NT2/D1 (cell line): ENCODE data around the gene ZNF804B.
A peak's percentile ranks its signal among the peaks of the same experiment; 100 is the strongest.

Experiments
- DNase-seq: peaks from one replicate; pipeline ENCODE4 v3.0.0-alpha.2; 2011; ENCODE audit warnings: low read depth, low spot score
- H3K27me3 ChIP-seq: 2 replicates; pipeline ENCODE4 v1.6.0; 2011; ENCODE audit warnings: mild to moderate bottlenecking; ENCODE audit not compliant: insufficient read length, insufficient read depth
- H3K36me3 ChIP-seq: 2 replicates; pipeline ENCODE4 v1.6.1; 2011; ENCODE audit warnings: mild to moderate bottlenecking, low read length, mixed read lengths; ENCODE audit not compliant: insufficient read depth, insufficient read length
- H3K4me1 ChIP-seq: 2 replicates; pipeline ENCODE4 v1.5.1; 2011; ENCODE audit not compliant: insufficient read depth, insufficient read length
- H3K4me3 ChIP-seq: 2 replicates; pipeline ENCODE4 v1.5.1; 2011; ENCODE audit warnings: low read depth; ENCODE audit not compliant: insufficient read length
- H3K9ac ChIP-seq: 2 replicates; pipeline ENCODE4 v1.6.0; 2011; ENCODE audit warnings: low read depth; ENCODE audit not compliant: insufficient read length
- H3K9me3 ChIP-seq: 2 replicates; pipeline ENCODE4 v1.5.1; 2011; ENCODE audit warnings: mild to moderate bottlenecking, low read length; ENCODE audit not compliant: insufficient read depth
- SUZ12 ChIP-seq: IDR thresholded peaks from 2 replicates; pipeline ENCODE4 v1.6.1; 2011; ENCODE audit not compliant: insufficient read length, insufficient read depth; ENCODE audit errors: extremely low read depth
- YY1 ChIP-seq: IDR thresholded peaks from 2 replicates; pipeline ENCODE4 v1.6.1; 2011; ENCODE audit not compliant: insufficient read length, insufficient read depth
- ZNF274 ChIP-seq: IDR thresholded peaks from 2 replicates; pipeline ENCODE4 v1.6.1; 2011; ENCODE audit warnings: mild to moderate bottlenecking, low read depth, low read length

The ZNF804B gene

DNA sequence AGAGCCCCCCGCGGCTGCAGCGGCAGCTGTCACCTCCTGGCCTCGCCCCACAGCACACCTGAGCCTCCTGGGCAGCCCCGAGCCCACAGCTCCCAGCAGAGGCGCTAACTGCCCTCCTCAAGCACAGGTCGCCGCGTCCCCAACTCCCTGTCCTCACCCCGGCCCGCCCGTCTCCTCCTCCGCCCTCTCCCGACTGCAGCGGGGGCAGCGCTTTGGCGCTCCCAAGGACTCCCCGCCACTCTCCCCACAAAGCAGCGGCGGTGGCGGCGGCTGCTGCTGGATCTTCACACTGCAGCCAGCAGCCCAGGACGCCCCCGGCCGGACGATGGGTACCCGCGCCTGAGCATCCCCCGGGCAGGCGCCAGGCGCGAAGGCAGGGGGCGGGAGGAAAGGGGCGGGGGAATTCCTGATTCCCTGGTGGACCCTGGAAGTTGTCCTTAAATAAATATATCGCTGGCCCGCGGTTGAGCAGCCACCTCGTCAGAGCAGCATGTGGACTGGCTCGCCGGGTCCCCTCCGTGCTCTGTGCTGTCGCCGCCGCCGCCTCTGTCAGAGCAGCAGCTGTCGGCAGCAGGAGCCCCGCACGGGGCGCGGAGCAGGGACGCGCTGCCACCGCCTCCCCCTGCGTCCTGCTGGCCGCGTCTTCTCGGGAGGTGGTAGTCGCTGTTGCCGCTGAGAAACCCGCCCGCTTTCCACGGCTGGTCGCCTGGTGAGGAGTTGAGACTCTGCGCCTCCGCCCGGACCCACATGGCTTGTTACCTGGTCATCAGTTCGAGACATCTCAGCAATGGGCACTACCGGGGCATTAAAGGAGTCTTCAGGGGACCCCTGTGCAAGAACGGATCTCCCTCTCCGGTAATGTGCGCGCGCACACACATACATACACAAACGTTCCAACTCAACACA is at the start of gene ZNF804B:
ZNF804B (plus strand) TSS at position 471 of the 906 bp plus-strand sequence; CDS start at position 748, 277 bp downstream.
- H3K4me3 ChIP-seq, result peak within 1 kb of the TSS; percentile 45
- peak; percentile 39 for DNase-seq
- H3K9ac ChIP-seq, result peak within 1 kb of the TSS; percentile 61
- H3K9me3 ChIP-seq, result no peaks in the 10 kb centered on the region
- H3K36me3 ChIP-seq, result no peaks in the 10 kb centered on the region
- H3K27me3 ChIP-seq, result peaks cover 32% of the 10 kb centered on the region
- TF ChIP-seq ZNF274, result no peak
- no peak for TF ChIP-seq YY1
- TF ChIP-seq SUZ12, result no peak
- H3K4me1 ChIP-seq, result no peaks in the 10 kb centered on the region

GRCh38 chr7:88735920-88736319 is 23.6 kb upstream of the ZNF804B start:
- no peaks in the 10 kb centered on the region for H3K9me3 ChIP-seq
- no peak for DNase-seq
- H3K4me1 ChIP-seq, result no peaks in the 10 kb centered on the region
- no peaks in the 10 kb centered on the region for H3K36me3 ChIP-seq
- TF ChIP-seq YY1 (no peak), SUZ12 (no peak), ZNF274 (no peak)
- H3K9ac ChIP-seq, result no peak overlapping the region
- H3K4me3 ChIP-seq, result no peak overlapping the region
- H3K27me3 ChIP-seq, result no peaks in the 10 kb centered on the region

GRCh38 chr7:88737632-88738031 is 21.9 kb upstream of the ZNF804B start:
- Histone ChIP-seq H3K27me3 (no peaks in the 10 kb centered on the region), H3K4me3 (no peak overlapping the region), H3K4me1 (no peaks in the 10 kb centered on the region), H3K9ac (no peak overlapping the region), H3K9me3 (no peaks in the 10 kb centered on the region), H3K36me3 (no peaks in the 10 kb centered on the region)
- no peak for DNase-seq
- TF ChIP-seq ZNF274 (no peak), YY1 (no peak), SUZ12 (no peak)

GRCh38 chr7:88746126-88746525 is 13.4 kb upstream of the ZNF804B start:
- TF ChIP-seq SUZ12 (no peak), ZNF274 (no peak), YY1 (no peak)
- H3K9ac ChIP-seq, result no peak overlapping the region
- H3K4me3 ChIP-seq, result no peak overlapping the region
- H3K4me1 ChIP-seq, result no peaks in the 10 kb centered on the region
- H3K27me3 ChIP-seq, result no peaks in the 10 kb centered on the region
- no peaks in the 10 kb centered on the region for H3K36me3 ChIP-seq
- no peaks in the 10 kb centered on the region for H3K9me3 ChIP-seq
- no peak for DNase-seq

- Histone ChIP-seq H3K4me3 (no peak overlapping the region), H3K36me3 (no peaks in the 10 kb centered on the region), H3K4me1 (no peaks in the 10 kb centered on the region), H3K9me3 (no peaks in the 10 kb centered on the region), H3K9ac (no peak overlapping the region), H3K27me3 (peaks cover 32% of the 10 kb centered on the region)
- TF ChIP-seq ZNF274 (no peak), SUZ12 (no peak), YY1 (no peak)
- DNase-seq, result no peak
These were observed 2.7 kb upstream of the ZNF804B start for GRCh38 chr7:88756802-88757201.

GRCh38 chr7:88757371-88757770 is 2.1 kb upstream of the ZNF804B start:
- Histone ChIP-seq H3K4me1 (no peaks in the 10 kb centered on the region), H3K9ac (no peak overlapping the region), H3K4me3 (no peak overlapping the region), H3K27me3 (peaks cover 32% of the 10 kb centered on the region), H3K36me3 (no peaks in the 10 kb centered on the region), H3K9me3 (no peaks in the 10 kb centered on the region)
- no peak for DNase-seq
- TF ChIP-seq SUZ12, result no peak
- no peak for TF ChIP-seq ZNF274
- TF ChIP-seq YY1, result no peak

DNA sequence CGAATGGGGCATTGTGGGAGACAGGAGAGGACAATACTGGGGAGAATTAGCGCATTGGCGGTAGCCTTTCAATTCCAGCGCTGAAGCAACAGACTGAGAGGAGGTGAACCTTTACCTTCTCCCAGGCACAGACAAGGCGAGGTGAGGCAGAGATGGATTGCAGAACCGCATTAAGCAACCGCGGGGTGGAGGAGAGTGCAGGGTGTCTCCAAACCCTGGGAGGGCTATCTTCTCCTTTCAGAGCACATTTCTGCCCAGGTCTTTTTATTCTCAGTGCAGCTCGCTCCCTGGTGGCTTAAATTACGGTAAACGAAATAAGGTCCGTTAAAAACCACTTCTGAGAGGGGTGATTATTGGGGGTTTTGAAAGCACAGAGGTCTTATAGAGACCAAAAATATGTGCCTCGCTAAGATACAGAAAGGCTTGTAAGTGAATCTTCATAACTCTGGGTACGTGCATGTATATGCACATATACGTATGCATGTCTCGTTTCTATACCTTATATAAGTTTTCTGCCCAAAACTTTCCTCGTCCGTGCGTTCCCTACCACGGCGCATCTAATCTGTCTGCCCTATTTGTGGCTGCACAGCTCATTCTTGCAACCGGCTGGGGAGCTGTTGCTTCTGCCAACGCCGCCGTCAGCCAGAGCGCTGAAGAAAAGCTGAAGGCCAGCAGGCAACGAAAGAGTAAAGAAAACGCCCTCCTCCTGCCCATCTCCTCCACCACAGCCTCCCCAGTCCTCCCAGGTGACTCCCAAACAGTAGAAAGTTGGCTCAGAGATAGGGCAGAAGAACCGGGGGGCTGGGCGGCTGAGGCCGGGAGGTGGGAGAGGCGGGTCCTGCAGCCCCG is 895 bp upstream of the ZNF804B start:
- no peaks in the 10 kb centered on the region for H3K36me3 ChIP-seq
- no peak for TF ChIP-seq ZNF274
- TF ChIP-seq YY1, result no peak
- TF ChIP-seq SUZ12, result no peak
- H3K27me3 ChIP-seq, result peaks cover 32% of the 10 kb centered on the region
- peak overlapping the region; percentile 61 for H3K9ac ChIP-seq
- H3K4me1 ChIP-seq, result no peaks in the 10 kb centered on the region
- peak overlapping the region; percentile 45 for H3K4me3 ChIP-seq
- H3K9me3 ChIP-seq, result no peaks in the 10 kb centered on the region
- DNase-seq, result peak; percentile 18
